SK-N-SH treated with all-trans-retinoic acid at 6 μM for 48 hours (cell line): ENCODE results near the gene TPH1.
A peak's percentile ranks its signal among the peaks of the same experiment; 100 is the strongest.

Experiments used
- ATAC-seq: fragments of 200-7000 bp; cut with Tn5 transposase; 3 replicates; pipeline ENCODE4 v1.9.1; 2020; ENCODE audit warnings: mild to moderate bottlenecking, moderate library complexity
- ARNTL ChIP-seq: fragments of 450-650 bp; formaldehyde crosslinking; IDR thresholded peaks from 2 replicates; pipeline ENCODE4 v1.5.0; 2020; ENCODE audit warnings: low read depth, mild to moderate bottlenecking, moderate library complexity, borderline replicate concordance
- BACH2 ChIP-seq: fragments of 250-450 bp; sonication (Bioruptor Pico); IDR thresholded peaks from 2 replicates; pipeline ENCODE4 v1.9.0; 2021; ENCODE audit warnings: mild to moderate bottlenecking, borderline replicate concordance
- CREB5 ChIP-seq: fragments of 250-450 bp; sonication (Bioruptor Pico); IDR thresholded peaks from 2 replicates; pipeline ENCODE4 v1.5.1; 2020; ENCODE audit warnings: low read depth, mild to moderate bottlenecking, moderate library complexity
- CSDC2 ChIP-seq: fragments of 250-450 bp; sonication (Bioruptor Pico); IDR thresholded peaks from 2 replicates; pipeline ENCODE4 v1.5.0; 2020; ENCODE audit warnings: mild to moderate bottlenecking, moderate library complexity
- ESRRG ChIP-seq: fragments of 250-450 bp; sonication (Bioruptor Pico); IDR thresholded peaks from 2 replicates; pipeline ENCODE4 v1.6.1; 2021; ENCODE audit warnings: mild to moderate bottlenecking
- GLIS3 ChIP-seq: fragments of 250-450 bp; sonication (Bioruptor Pico); IDR thresholded peaks from 2 replicates; pipeline ENCODE4 v1.5.0; 2020; ENCODE audit warnings: mild to moderate bottlenecking, moderate library complexity
- ISL1 ChIP-seq: fragments of 250-450 bp; sonication (Bioruptor Pico); IDR thresholded peaks from 2 replicates; pipeline ENCODE4 v2.1.2; 2022; ENCODE audit warnings: mild to moderate bottlenecking, moderate library complexity
- OSR1 ChIP-seq: fragments of 250-450 bp; sonication (Bioruptor Pico); IDR thresholded peaks from 2 replicates; pipeline ENCODE4 v1.8.0; 2022; ENCODE audit warnings: moderate library complexity, mild to moderate bottlenecking, inconsistent platforms
- RARB ChIP-seq: fragments of 250-450 bp; sonication (Bioruptor Pico); IDR thresholded peaks from 2 replicates; pipeline ENCODE4 v1.8.0; 2021; ENCODE audit warnings: mild to moderate bottlenecking, moderate library complexity
- SNAI2 ChIP-seq: fragments of 250-450 bp; sonication (Bioruptor Pico); IDR thresholded peaks from 2 replicates; pipeline ENCODE4 v1.5.0; 2020; ENCODE audit warnings: mild to moderate bottlenecking, moderate library complexity
- TCF4 ChIP-seq: fragments of 250-450 bp; sonication (Bioruptor Pico); IDR thresholded peaks from 2 replicates; pipeline ENCODE4 v1.8.0; 2021; ENCODE audit warnings: mild to moderate bottlenecking, moderate library complexity, borderline replicate concordance
- TOX ChIP-seq: fragments of 250-450 bp; sonication (Bioruptor Pico); IDR thresholded peaks from 2 replicates; pipeline ENCODE4 v1.8.0; 2021; ENCODE audit warnings: mild to moderate bottlenecking, moderate library complexity, borderline replicate concordance
- ZC3H10 ChIP-seq: fragments of 250-450 bp; sonication (Bioruptor Pico); IDR thresholded peaks from 2 replicates; pipeline ENCODE4 v1.5.1; 2021; ENCODE audit warnings: mild to moderate bottlenecking, moderate library complexity
- ZFP3 ChIP-seq: fragments of 250-450 bp; sonication (Bioruptor Pico); IDR thresholded peaks from 2 replicates; pipeline ENCODE4 v1.5.0; 2020; ENCODE audit warnings: mild to moderate bottlenecking, moderate library complexity
- ZNF565 ChIP-seq: fragments of 450-650 bp; formaldehyde crosslinking; conservative IDR thresholded peaks from 2 replicates; pipeline ENCODE4 v1.5.0; 2020; ENCODE audit warnings: low read depth, mild to moderate bottlenecking, moderate library complexity
- ZNF8 ChIP-seq: fragments of 450-650 bp; formaldehyde crosslinking; IDR thresholded peaks from 2 replicates; pipeline ENCODE4 v1.5.0; 2020; ENCODE audit warnings: mild to moderate bottlenecking, moderate library complexity
- TF ChIP-seq, protein P1 (sequence below): fragments of 250-450 bp; sonication (Bioruptor Pico); IDR thresholded peaks from 2 replicates; pipeline ENCODE4 v1.5.1; 2021; ENCODE audit warnings: mild to moderate bottlenecking, moderate library complexity
- TF ChIP-seq, protein P2 (sequence below): fragments of 250-450 bp; sonication (Bioruptor Pico); IDR thresholded peaks from 2 replicates; pipeline ENCODE4 v1.5.0; 2020; ENCODE audit warnings: mild to moderate bottlenecking, moderate library complexity
- TF ChIP-seq, protein P3 (sequence below): fragments of 250-450 bp; sonication (Bioruptor Pico); IDR thresholded peaks from 2 replicates; pipeline ENCODE4 v1.8.0; 2020; ENCODE audit warnings: mild to moderate bottlenecking, moderate library complexity, borderline replicate concordance

TPH1 gene

DNA sequence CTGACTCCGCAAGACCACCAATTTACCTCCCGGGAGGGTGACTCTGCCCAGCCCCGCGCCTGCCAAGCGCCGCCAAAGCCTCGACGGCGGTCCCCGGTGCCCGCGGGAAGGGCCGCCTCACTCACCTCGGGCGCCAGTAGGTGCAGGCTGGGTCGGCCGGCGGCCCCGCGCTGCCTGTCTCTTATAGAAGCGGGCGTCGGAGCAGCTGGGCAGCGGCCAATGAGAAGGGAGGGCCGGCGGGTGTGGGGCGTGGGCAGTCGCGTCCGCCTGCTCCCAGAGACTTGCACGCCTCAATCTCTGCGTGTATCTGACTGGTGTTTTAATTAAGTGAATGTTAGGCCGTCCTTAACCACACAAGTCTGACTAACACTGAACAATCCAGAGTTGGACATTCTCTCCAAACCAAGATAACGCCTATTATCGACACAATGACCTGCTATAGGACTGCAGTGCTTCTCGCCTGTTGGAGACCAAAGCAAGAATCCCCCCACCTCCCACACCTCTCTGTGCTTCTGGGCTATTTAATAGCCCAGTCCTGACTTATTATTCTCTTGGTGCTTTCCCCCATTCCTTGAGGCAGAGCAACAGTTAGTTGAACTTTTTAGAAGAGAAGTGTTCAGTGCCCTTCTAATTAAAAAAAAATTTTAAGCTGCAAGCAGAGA, at the start of gene TPH1:
TSS of gene TPH1 (minus strand) at position 154 of the 662 bp plus-strand sequence. CDS start 5,507 bp downstream, outside the sequence.
- no peak for TF ChIP-seq TOX (CRISPR knock-in tag)
- no peak for TF ChIP-seq ZC3H10 (CRISPR knock-in tag)
- no peak for TF ChIP-seq SNAI2 (CRISPR knock-in tag)
- TF ChIP-seq, protein P1, sequence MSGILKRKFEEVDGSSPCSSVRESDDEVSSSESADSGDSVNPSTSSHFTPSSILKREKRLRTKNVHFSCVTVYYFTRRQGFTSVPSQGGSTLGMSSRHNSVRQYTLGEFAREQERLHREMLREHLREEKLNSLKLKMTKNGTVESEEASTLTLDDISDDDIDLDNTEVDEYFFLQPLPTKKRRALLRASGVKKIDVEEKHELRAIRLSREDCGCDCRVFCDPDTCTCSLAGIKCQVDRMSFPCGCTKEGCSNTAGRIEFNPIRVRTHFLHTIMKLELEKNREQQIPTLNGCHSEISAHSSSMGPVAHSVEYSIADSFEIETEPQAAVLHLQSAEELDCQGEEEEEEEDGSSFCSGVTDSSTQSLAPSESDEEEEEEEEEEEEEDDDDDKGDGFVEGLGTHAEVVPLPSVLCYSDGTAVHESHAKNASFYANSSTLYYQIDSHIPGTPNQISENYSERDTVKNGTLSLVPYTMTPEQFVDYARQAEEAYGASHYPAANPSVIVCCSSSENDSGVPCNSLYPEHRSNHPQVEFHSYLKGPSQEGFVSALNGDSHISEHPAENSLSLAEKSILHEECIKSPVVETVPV (CRISPR knock-in tag) = no peak
- no peak for TF ChIP-seq ISL1 (CRISPR knock-in tag)
- no peak for TF ChIP-seq ESRRG (CRISPR knock-in tag)
- TF ChIP-seq, protein P2, sequence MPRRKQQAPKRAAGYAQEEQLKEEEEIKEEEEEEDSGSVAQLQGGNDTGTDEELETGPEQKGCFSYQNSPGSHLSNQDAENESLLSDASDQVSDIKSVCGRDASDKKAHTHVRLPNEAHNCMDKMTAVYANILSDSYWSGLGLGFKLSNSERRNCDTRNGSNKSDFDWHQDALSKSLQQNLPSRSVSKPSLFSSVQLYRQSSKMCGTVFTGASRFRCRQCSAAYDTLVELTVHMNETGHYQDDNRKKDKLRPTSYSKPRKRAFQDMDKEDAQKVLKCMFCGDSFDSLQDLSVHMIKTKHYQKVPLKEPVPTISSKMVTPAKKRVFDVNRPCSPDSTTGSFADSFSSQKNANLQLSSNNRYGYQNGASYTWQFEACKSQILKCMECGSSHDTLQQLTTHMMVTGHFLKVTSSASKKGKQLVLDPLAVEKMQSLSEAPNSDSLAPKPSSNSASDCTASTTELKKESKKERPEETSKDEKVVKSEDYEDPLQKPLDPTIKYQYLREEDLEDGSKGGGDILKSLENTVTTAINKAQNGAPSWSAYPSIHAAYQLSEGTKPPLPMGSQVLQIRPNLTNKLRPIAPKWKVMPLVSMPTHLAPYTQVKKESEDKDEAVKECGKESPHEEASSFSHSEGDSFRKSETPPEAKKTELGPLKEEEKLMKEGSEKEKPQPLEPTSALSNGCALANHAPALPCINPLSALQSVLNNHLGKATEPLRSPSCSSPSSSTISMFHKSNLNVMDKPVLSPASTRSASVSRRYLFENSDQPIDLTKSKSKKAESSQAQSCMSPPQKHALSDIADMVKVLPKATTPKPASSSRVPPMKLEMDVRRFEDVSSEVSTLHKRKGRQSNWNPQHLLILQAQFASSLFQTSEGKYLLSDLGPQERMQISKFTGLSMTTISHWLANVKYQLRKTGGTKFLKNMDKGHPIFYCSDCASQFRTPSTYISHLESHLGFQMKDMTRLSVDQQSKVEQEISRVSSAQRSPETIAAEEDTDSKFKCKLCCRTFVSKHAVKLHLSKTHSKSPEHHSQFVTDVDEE = no peak
- TF ChIP-seq, protein P3, sequence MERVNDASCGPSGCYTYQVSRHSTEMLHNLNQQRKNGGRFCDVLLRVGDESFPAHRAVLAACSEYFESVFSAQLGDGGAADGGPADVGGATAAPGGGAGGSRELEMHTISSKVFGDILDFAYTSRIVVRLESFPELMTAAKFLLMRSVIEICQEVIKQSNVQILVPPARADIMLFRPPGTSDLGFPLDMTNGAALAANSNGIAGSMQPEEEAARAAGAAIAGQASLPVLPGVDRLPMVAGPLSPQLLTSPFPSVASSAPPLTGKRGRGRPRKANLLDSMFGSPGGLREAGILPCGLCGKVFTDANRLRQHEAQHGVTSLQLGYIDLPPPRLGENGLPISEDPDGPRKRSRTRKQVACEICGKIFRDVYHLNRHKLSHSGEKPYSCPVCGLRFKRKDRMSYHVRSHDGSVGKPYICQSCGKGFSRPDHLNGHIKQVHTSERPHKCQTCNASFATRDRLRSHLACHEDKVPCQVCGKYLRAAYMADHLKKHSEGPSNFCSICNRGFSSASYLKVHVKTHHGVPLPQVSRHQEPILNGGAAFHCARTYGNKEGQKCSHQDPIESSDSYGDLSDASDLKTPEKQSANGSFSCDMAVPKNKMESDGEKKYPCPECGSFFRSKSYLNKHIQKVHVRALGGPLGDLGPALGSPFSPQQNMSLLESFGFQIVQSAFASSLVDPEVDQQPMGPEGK = no peak
- no peak for TF ChIP-seq CSDC2 (CRISPR knock-in tag)
- no peak for TF ChIP-seq RARB
- TF ChIP-seq ZNF565 (CRISPR knock-in tag) = no peak
- TF ChIP-seq ZNF8 = no peak
- no peak for TF ChIP-seq CREB5 (CRISPR knock-in tag)
- TF ChIP-seq TCF4 (CRISPR knock-in tag) = no peak
- TF ChIP-seq BACH2 (CRISPR knock-in tag) = no peak
- TF ChIP-seq ZFP3 (CRISPR knock-in tag) = no peak
- peak; percentile 72 for ATAC-seq

- ATAC-seq = no peak
- TF ChIP-seq ARNTL = no peak
- TF ChIP-seq, protein P3 = no peak
- no peak for TF ChIP-seq ZC3H10 (CRISPR knock-in tag)
- no peak for TF ChIP-seq BACH2 (CRISPR knock-in tag)
- no peak for TF ChIP-seq SNAI2 (CRISPR knock-in tag)
- no peak for TF ChIP-seq ISL1 (CRISPR knock-in tag)
- TF ChIP-seq, protein P1 (CRISPR knock-in tag) = no peak
- no peak for TF ChIP-seq RARB
- TF ChIP-seq ZNF8 = no peak
- no peak for TF ChIP-seq CREB5 (CRISPR knock-in tag)
- TF ChIP-seq GLIS3 (CRISPR knock-in tag) = no peak
- no peak for TF ChIP-seq OSR1 (CRISPR knock-in tag)
- TF ChIP-seq, all 23 proteins: peak for 0
Measured at GRCh38 chr11:18093959-18094358, 47.9 kb upstream of the TPH1 start.
